Measurements from ENCODE around the gene HORMAD2.

The HORMAD2 gene

DNA sequence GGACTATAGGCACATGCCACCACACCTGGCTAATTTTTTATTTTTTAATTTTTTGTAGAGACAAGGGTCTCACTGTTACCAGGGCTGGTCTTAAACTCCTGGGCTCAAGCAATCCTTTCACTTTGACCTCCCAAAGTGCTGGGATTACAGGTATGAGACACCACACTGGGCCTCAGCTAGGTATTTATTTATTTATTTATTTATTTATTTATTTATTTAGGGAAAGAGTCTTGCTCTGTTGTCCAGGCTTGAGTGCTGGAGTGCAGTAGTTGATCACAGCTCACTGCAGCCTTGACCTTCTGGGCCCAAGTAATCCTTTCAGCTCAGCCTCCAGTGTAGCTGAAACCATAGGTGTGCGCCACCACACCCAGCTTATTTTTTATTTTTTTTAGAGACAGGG, 43.2 kb downstream of the HORMAD2 start:
- Histone ChIP-seq H3K9me2 (replicated peaks; ENCODE audit: low read depth, low read length) (no peaks in the 10 kb centered on the region), H3K79me2 (ENCODE audit: insufficient read depth, low read length) (no peaks in the 10 kb centered on the region), H2AFZ (ENCODE audit: low read length) (no peak overlapping the region), H3K36me3 (ENCODE audit: insufficient read depth, low read length) (no peaks in the 10 kb centered on the region), H3K27me3 (ENCODE audit: insufficient read depth, low read length, poor library complexity, severe bottlenecking) (no peaks in the 10 kb centered on the region), H3K9me3 (ENCODE audit: insufficient read depth, low read depth, low read length) (no peaks in the 10 kb centered on the region), H3F3A (ENCODE audit: low read depth) (no peaks in the 10 kb centered on the region), H3K4me2 (ENCODE audit: low read depth, low read length, poor library complexity, severe bottlenecking) (no peak overlapping the region), H3K4me1 (ENCODE audit: insufficient read depth, low read length, poor library complexity, severe bottlenecking) (peaks cover 4% of the 10 kb centered on the region), H4K20me1 (ENCODE audit: insufficient read depth, low read length, poor library complexity, severe bottlenecking) (no peaks in the 10 kb centered on the region), H3K9ac (ENCODE audit: low read depth, low read length, poor library complexity, severe bottlenecking) (no peak overlapping the region), H3K4me3 (ENCODE audit: low read length, poor library complexity, severe bottlenecking) (no peak overlapping the region)
- no peak for TF ChIP-seq EZH2phosphoT487 (IDR thresholded peaks at IDR 0.05; ENCODE audit: borderline replicate concordance)
- TF ChIP-seq, protein P1, sequence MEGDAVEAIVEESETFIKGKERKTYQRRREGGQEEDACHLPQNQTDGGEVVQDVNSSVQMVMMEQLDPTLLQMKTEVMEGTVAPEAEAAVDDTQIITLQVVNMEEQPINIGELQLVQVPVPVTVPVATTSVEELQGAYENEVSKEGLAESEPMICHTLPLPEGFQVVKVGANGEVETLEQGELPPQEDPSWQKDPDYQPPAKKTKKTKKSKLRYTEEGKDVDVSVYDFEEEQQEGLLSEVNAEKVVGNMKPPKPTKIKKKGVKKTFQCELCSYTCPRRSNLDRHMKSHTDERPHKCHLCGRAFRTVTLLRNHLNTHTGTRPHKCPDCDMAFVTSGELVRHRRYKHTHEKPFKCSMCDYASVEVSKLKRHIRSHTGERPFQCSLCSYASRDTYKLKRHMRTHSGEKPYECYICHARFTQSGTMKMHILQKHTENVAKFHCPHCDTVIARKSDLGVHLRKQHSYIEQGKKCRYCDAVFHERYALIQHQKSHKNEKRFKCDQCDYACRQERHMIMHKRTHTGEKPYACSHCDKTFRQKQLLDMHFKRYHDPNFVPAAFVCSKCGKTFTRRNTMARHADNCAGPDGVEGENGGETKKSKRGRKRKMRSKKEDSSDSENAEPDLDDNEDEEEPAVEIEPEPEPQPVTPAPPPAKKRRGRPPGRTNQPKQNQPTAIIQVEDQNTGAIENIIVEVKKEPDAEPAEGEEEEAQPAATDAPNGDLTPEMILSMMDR (conservative IDR thresholded peaks at IDR 0.05; ENCODE audit: low read length) = no peak

DNA sequence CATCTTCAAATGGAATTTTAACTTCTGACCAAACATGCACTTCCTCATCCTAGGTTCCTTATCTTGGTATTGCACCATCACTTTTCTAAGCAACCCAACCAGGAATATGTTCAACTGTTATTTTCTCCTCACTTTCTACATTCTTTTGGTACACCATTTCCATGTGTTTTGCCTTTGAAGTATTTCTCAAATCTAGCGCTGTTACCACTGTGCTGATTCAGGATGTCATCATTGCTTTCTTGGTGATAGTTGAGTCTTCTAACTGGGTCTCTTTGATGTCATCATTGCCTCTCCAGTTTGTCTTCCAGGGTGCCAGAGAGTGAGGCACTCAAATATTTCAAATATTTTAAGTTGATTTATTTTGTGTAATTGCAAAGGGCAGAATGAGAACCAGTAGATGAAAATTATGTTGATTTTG, 47.5 kb downstream of the HORMAD2 start:
- H3K79me2 ChIP-seq (ENCODE audit: insufficient read depth, low read length) = no peaks in the 10 kb centered on the region
- no peaks in the 10 kb centered on the region for H3K9me2 ChIP-seq (replicated peaks; ENCODE audit: low read depth, low read length)
- no peak overlapping the region for H2AFZ ChIP-seq (ENCODE audit: low read length)
- H3K27me3 ChIP-seq (ENCODE audit: insufficient read depth, low read length, poor library complexity, severe bottlenecking) = no peaks in the 10 kb centered on the region
- no peak for TF ChIP-seq EZH2phosphoT487 (IDR thresholded peaks at IDR 0.05; ENCODE audit: borderline replicate concordance)
- TF ChIP-seq, protein P1 (conservative IDR thresholded peaks at IDR 0.05; ENCODE audit: low read length) = no peak
- no peaks in the 10 kb centered on the region for H4K20me1 ChIP-seq (ENCODE audit: insufficient read depth, low read length, poor library complexity, severe bottlenecking)
- no peak overlapping the region for H3K9ac ChIP-seq (ENCODE audit: low read depth, low read length, poor library complexity, severe bottlenecking)
- H3K4me3 ChIP-seq (ENCODE audit: low read length, poor library complexity, severe bottlenecking) = no peak overlapping the region
- H3K4me1 ChIP-seq (ENCODE audit: insufficient read depth, low read length, poor library complexity, severe bottlenecking) = no peaks in the 10 kb centered on the region
- H3K36me3 ChIP-seq (ENCODE audit: insufficient read depth, low read length) = no peaks in the 10 kb centered on the region
- H3F3A ChIP-seq (ENCODE audit: low read depth) = no peaks in the 10 kb centered on the region
- no peak overlapping the region for H3K4me2 ChIP-seq (ENCODE audit: low read depth, low read length, poor library complexity, severe bottlenecking)
- H3K9me3 ChIP-seq (ENCODE audit: insufficient read depth, low read depth, low read length) = no peaks in the 10 kb centered on the region

DNA sequence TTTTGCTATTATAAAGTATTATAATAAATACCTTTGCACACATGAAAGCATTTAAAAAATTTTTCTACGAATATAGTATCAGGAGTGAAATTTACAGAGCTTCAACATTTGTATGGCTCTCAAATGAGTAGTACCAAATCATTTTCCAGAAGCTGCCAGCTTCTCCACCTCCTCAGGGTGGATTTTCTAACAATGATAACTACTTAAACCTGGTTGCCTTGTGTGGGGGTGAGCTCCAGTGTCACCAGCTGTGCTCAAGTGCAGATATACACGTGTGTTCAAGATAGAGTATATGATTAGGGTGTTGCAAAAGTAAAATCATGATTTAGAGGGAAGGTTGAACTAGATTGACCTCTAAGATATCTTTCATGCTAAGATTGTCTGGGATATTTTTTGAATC, 48.2 kb downstream of the HORMAD2 start:
- Histone ChIP-seq H4K20me1 (ENCODE audit: insufficient read depth, low read length, poor library complexity, severe bottlenecking) (no peaks in the 10 kb centered on the region), H3K36me3 (ENCODE audit: insufficient read depth, low read length) (no peaks in the 10 kb centered on the region), H3K9me3 (ENCODE audit: insufficient read depth, low read depth, low read length) (no peaks in the 10 kb centered on the region), H3K79me2 (ENCODE audit: insufficient read depth, low read length) (no peaks in the 10 kb centered on the region), H3K4me1 (ENCODE audit: insufficient read depth, low read length, poor library complexity, severe bottlenecking) (no peaks in the 10 kb centered on the region), H2AFZ (ENCODE audit: low read length) (no peak overlapping the region), H3K27me3 (ENCODE audit: insufficient read depth, low read length, poor library complexity, severe bottlenecking) (no peaks in the 10 kb centered on the region), H3F3A (ENCODE audit: low read depth) (no peaks in the 10 kb centered on the region), H3K9me2 (replicated peaks; ENCODE audit: low read depth, low read length) (no peaks in the 10 kb centered on the region), H3K9ac (ENCODE audit: low read depth, low read length, poor library complexity, severe bottlenecking) (no peak overlapping the region), H3K4me3 (ENCODE audit: low read length, poor library complexity, severe bottlenecking) (no peak overlapping the region), H3K4me2 (ENCODE audit: low read depth, low read length, poor library complexity, severe bottlenecking) (no peak overlapping the region)
- TF ChIP-seq, protein P1 (conservative IDR thresholded peaks at IDR 0.05; ENCODE audit: low read length) = no peak
- no peak for TF ChIP-seq EZH2phosphoT487 (IDR thresholded peaks at IDR 0.05; ENCODE audit: borderline replicate concordance)
